Upper lobe of left lung (tissue), 6 donors: ENCODE results near the gene TRAPPC8. TPM values are rescaled to one million over a fixed set of nuclear protein-coding genes. Genes with fewer than 3 reads are reported as not detected.

Source experiments
- ATAC-seq, 2 donors: fragments of 200-7000 bp; cut with Tn5 transposase; one replicate each; pipeline ENCODE4 v1.9.1; 2022; ENCODE audit warnings: mild to moderate bottlenecking in 2 of 2, moderate library complexity in 2 of 2; ENCODE audit not compliant: low FRiP score in 2 of 2
- DNase-seq, 2 donors: peaks; one replicate each; pipeline ENCODE4 v3.0.0-alpha.2; 2019 to 2020
- H3K27ac ChIP-seq, 4 donors: fragments of 200-600 bp; sonication (generic); one replicate each; pipeline ENCODE4 v1.5.1; 2016 to 2019
- H3K27me3 ChIP-seq, 4 donors: fragments of 200-600 bp; sonication (generic); one replicate each; pipeline ENCODE4 v1.5.1; 2017 to 2019
- H3K36me3 ChIP-seq, 4 donors: fragments of 200-600 bp; sonication (generic); one replicate each; pipeline ENCODE4 v1.5.1; 2016 to 2019
- H3K4me1 ChIP-seq, 4 donors: fragments of 200-600 bp; sonication (generic); one replicate each; pipeline ENCODE4 v1.5.1; 2018 to 2019
- H3K4me3 ChIP-seq, 4 donors: fragments of 200-600 bp; sonication (generic); one replicate each; pipeline ENCODE4 v1.5.1; 2017 to 2019; ENCODE audit warnings: mild to moderate bottlenecking in 2 of 4, moderate library complexity in 1 of 4
- H3K9me3 ChIP-seq, 4 donors: fragments of 200-600 bp; sonication (generic); one replicate each; pipeline ENCODE4 v1.5.1; 2018 to 2019
- EP300 ChIP-seq, 4 donors: sonication (generic); formaldehyde crosslinking; IDR thresholded peaks; one replicate each; pipeline ENCODE4 v1.5.1; 2017; ENCODE audit warnings: antibody characterized with exemption in 4 of 4, control low read depth in 2 of 4
- POLR2A ChIP-seq, 4 donors: fragments of 450-650 bp; IDR thresholded peaks; one replicate each; pipeline ENCODE4 v1.5.1; 2016 to 2017; ENCODE audit warnings: antibody characterized with exemption in 4 of 4, mild to moderate bottlenecking in 2 of 4
- POLR2AphosphoS5 ChIP-seq, 2 donors: sonication (generic); formaldehyde crosslinking; IDR thresholded peaks; one replicate each; pipeline ENCODE4 v1.5.1; 2017; ENCODE audit warnings: antibody characterized with exemption in 2 of 2
- WGBS, 2 donors: methylation state at CpG; one replicate each; pipeline ENCODE4 v1.1.5; 2017 to 2018; 5-methylcytosine and 5-hydroxymethylcytosine counted together
- total RNA-seq, 6 donors: library from RNA; depleted of rRNA in 4 of 6; stranded (reverse); fragments of >200 nt in 4 of 6; gene quantifications; one replicate each; pipeline versions ENCODE4 v1.1.0 to v1.2.1, GENCODE V29; 2016 to 2021
- TF ChIP-seq, protein P1 (sequence below), 6 experiments: fragments of 450-650 bp in 4 of 6; fragments of 200-600 bp in 2 of 6; sonication (generic) in 2 of 6; IDR thresholded peaks; one replicate each; pipeline ENCODE4 v1.5.1; 2016 to 2019; ENCODE audit warnings: antibody characterized with exemption in 6 of 6
- donor health status: DM: no; HTN: no; CAD: no; lungs with moderate emphysema.
- donor health status: DM: no; HTN: yes; CAD: no; lungs with severe emphysema.

TRAPPC8 gene
- total RNA-seq, 6 donors from 2014 or later: 14.1 to 56.4 (median 40.2) TPM

GRCh38 chr18:31875301-31875700 is 67.6 kb downstream of the TRAPPC8 start:
- no peak for ATAC-seq
- 47 to 86% methylated on average over 2 of the region's 2 CpGs for WGBS, 2 donors
- H3K27ac ChIP-seq: no peak overlapping the region
- peaks cover 0 to 2% (median 0%) of the 10 kb centered on the region in 4 donors for H3K9me3 ChIP-seq
- no peak overlapping the region for H3K4me3 ChIP-seq
- DNase-seq: no peak
- no peaks in the 10 kb centered on the region for H3K4me1 ChIP-seq
- peaks cover 0 to 77% (median 31%) of the 10 kb centered on the region in 4 donors for H3K36me3 ChIP-seq
- H3K27me3 ChIP-seq: no peaks in the 10 kb centered on the region
- TF ChIP-seq POLR2AphosphoS5 (IDR thresholded peaks at IDR 0.05) (no peak), POLR2A (IDR thresholded peaks at IDR 0.05) (no peak), EP300 (IDR thresholded peaks at IDR 0.05) (no peak)
- TF ChIP-seq, protein P1, sequence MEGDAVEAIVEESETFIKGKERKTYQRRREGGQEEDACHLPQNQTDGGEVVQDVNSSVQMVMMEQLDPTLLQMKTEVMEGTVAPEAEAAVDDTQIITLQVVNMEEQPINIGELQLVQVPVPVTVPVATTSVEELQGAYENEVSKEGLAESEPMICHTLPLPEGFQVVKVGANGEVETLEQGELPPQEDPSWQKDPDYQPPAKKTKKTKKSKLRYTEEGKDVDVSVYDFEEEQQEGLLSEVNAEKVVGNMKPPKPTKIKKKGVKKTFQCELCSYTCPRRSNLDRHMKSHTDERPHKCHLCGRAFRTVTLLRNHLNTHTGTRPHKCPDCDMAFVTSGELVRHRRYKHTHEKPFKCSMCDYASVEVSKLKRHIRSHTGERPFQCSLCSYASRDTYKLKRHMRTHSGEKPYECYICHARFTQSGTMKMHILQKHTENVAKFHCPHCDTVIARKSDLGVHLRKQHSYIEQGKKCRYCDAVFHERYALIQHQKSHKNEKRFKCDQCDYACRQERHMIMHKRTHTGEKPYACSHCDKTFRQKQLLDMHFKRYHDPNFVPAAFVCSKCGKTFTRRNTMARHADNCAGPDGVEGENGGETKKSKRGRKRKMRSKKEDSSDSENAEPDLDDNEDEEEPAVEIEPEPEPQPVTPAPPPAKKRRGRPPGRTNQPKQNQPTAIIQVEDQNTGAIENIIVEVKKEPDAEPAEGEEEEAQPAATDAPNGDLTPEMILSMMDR (IDR thresholded peaks at IDR 0.05): no peak

DNA sequence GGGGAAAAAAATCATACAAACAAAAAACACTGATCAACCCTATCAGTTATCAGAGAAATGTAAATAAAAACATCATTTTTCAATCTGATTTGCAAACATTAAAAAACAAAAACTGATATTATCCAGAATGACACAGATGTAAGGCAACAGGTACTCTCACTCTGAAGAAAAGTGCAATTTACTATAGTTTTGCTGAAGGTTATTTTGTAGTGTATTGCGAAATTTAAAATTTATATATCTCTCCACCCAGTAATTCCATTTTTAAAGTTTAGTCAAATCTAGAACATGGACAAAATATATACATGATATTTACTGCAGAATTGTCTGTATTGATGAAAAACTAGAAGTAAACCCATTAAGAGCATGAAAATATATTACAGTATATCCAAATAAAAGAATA is 79.8 kb downstream of the TRAPPC8 start:
- Histone ChIP-seq H3K36me3 (peaks cover 3 to 86% (median 27%) of the 10 kb centered on the region in 4 donors), H3K4me1 (no peaks in the 10 kb centered on the region), H3K9me3 (no peaks in the 10 kb centered on the region), H3K27ac (no peak overlapping the region), H3K4me3 (no peak overlapping the region), H3K27me3 (no peaks in the 10 kb centered on the region)
- 100% methylated on average over 1 of the region's 1 CpG for WGBS, 2 donors
- TF ChIP-seq POLR2A (IDR thresholded peaks at IDR 0.05) (no peak), EP300 (IDR thresholded peaks at IDR 0.05) (no peak), POLR2AphosphoS5 (IDR thresholded peaks at IDR 0.05) (no peak)
- TF ChIP-seq, protein P1 (IDR thresholded peaks at IDR 0.05): no peak
- ATAC-seq: no peak
- no peak for DNase-seq

GRCh38 chr18:31860488-31860887 is 82.4 kb downstream of the TRAPPC8 start:
- DNase-seq (no peak), ATAC-seq (no peak)
- peaks cover 12 to 85% (median 29%) of the 10 kb centered on the region in 4 donors for H3K36me3 ChIP-seq
- no peak overlapping the region for H3K4me3 ChIP-seq
- no peak overlapping the region for H3K27ac ChIP-seq
- H3K4me1 ChIP-seq: peaks cover 0 to 3% (median 0%) of the 10 kb centered on the region in 4 donors
- H3K27me3 ChIP-seq: no peaks in the 10 kb centered on the region
- H3K9me3 ChIP-seq: no peaks in the 10 kb centered on the region
- TF ChIP-seq, protein P1 (IDR thresholded peaks at IDR 0.05): no peak
- TF ChIP-seq EP300 (IDR thresholded peaks at IDR 0.05) (no peak), POLR2AphosphoS5 (IDR thresholded peaks at IDR 0.05) (no peak), POLR2A (IDR thresholded peaks at IDR 0.05) (no peak)

- Histone ChIP-seq H3K4me3 (no peak overlapping the region), H3K4me1 (peaks cover 0 to 3% (median 0%) of the 10 kb centered on the region in 4 donors), H3K36me3 (peaks cover 11 to 86% (median 39%) of the 10 kb centered on the region in 4 donors), H3K27me3 (no peaks in the 10 kb centered on the region), H3K27ac (no peak overlapping the region), H3K9me3 (no peaks in the 10 kb centered on the region)
- DNase-seq: no peak
- TF ChIP-seq POLR2A (IDR thresholded peaks at IDR 0.05) (no peak), POLR2AphosphoS5 (IDR thresholded peaks at IDR 0.05) (no peak), EP300 (IDR thresholded peaks at IDR 0.05) (no peak)
- TF ChIP-seq, protein P1 (IDR thresholded peaks at IDR 0.05): no peak
- ATAC-seq: no peak
- WGBS, 2 donors: 66 to 68% methylated on average over 6 of the region's 6 CpGs
Observed at GRCh38 chr18:31857526-31858106, 85.3 kb downstream of the TRAPPC8 start.

DNA sequence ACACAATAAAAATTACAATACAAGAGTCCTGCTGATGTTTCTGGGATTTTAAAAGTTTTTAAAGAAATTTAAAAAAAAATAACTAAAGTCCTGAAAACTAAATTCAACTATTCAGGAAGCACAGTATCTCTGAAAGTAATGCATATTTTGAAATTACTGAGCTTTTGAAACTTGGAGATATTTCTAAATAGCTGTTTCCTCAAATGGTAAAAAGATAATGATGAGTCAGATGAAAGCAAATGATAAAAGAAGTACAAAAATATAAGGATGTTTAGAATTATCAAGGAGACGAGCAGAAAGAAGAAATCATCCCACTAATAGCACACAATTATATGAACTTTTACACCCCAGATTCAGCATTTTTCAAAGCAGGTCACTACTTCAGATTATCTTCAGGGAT is 92.1 kb downstream of the TRAPPC8 start:
- TF ChIP-seq, protein P1 (IDR thresholded peaks at IDR 0.05): no peak
- no peak for TF ChIP-seq POLR2A (IDR thresholded peaks at IDR 0.05)
- no peak for TF ChIP-seq EP300 (IDR thresholded peaks at IDR 0.05)
- no peak for TF ChIP-seq POLR2AphosphoS5 (IDR thresholded peaks at IDR 0.05)
- no peaks in the 10 kb centered on the region for H3K4me1 ChIP-seq
- no peak overlapping the region for H3K27ac ChIP-seq
- ATAC-seq (no peak), DNase-seq (no peak)
- H3K9me3 ChIP-seq: no peaks in the 10 kb centered on the region
- 58 to 70% methylated on average over 1 of the region's 1 CpG for whole genome bisulfite sequencing, 2 donors
- H3K4me3 ChIP-seq: no peak overlapping the region
- peaks cover 18 to 92% (median 36%) of the 10 kb centered on the region in 4 donors for H3K36me3 ChIP-seq
- no peaks in the 10 kb centered on the region for H3K27me3 ChIP-seq
